HEK293 (cell line): Measurements from ENCODE around the gene CKS1B.

Experiments used
- CTCF ChIP-seq: fragments of 450-650 bp; formaldehyde crosslinking; IDR thresholded peaks from 2 replicates; pipeline ENCODE4 v1.5.1; 2016; ENCODE audit warnings: missing biosample characterization, missing genetic modification characterization
- GLIS2 ChIP-seq: fragments of 450-650 bp; formaldehyde crosslinking; IDR thresholded peaks from 2 replicates; pipeline ENCODE4 v1.5.1; 2016; ENCODE audit warnings: missing biosample characterization, missing genetic modification characterization
- RBAK ChIP-seq: fragments of 450-650 bp; formaldehyde crosslinking; IDR thresholded peaks from 2 replicates; pipeline ENCODE4 v1.5.1; 2016; ENCODE audit warnings: missing biosample characterization, missing genetic modification characterization
- TCF7L2 ChIP-seq: IDR thresholded peaks from 2 replicates; pipeline ENCODE4 v1.6.1; 2011; ENCODE audit warnings: low read depth, mild to moderate bottlenecking, inconsistent platforms, low read length, moderate library complexity, borderline replicate concordance
- ZBTB17 ChIP-seq: fragments of 450-650 bp; formaldehyde crosslinking; IDR thresholded peaks from 2 replicates; pipeline ENCODE4 v1.5.1; 2016; ENCODE audit warnings: missing biosample characterization, missing genetic modification characterization
- ZNF274 ChIP-seq, 2 experiments: fragments of 200-500 bp in 1 of 2; fragments of 450-650 bp in 1 of 2; sonication (Bioruptor generic) in 1 of 2; formaldehyde crosslinking in 1 of 2; IDR thresholded peaks; 2 replicates each; pipeline versions ENCODE4 v1.5.1 to v1.6.1; 2014 to 2016; ENCODE audit warnings: borderline replicate concordance in 1 of 2, inconsistent platforms in 1 of 2, low read length in 1 of 2, missing biosample characterization in 1 of 2, missing genetic modification characterization in 1 of 2
- ZNF311 ChIP-seq: fragments of 450-650 bp; formaldehyde crosslinking; IDR thresholded peaks from 2 replicates; pipeline ENCODE4 v1.5.1; 2017; ENCODE audit warnings: missing biosample characterization, missing genetic modification characterization, borderline replicate concordance
- ZNF416 ChIP-seq: fragments of 450-650 bp; formaldehyde crosslinking; IDR thresholded peaks from 2 replicates; pipeline ENCODE4 v1.5.1; 2016; ENCODE audit warnings: missing biosample characterization, missing genetic modification characterization
- ZNF488 ChIP-seq: fragments of 450-650 bp; formaldehyde crosslinking; IDR thresholded peaks from 2 replicates; pipeline ENCODE4 v1.5.1; 2016; ENCODE audit warnings: missing biosample characterization, missing genetic modification characterization
- ZNF548 ChIP-seq: fragments of 450-650 bp; formaldehyde crosslinking; IDR thresholded peaks from 2 replicates; pipeline ENCODE4 v1.5.1; 2016; ENCODE audit warnings: missing biosample characterization, missing genetic modification characterization
- ZNF629 ChIP-seq: fragments of 450-650 bp; formaldehyde crosslinking; IDR thresholded peaks from 2 replicates; pipeline ENCODE4 v1.5.1; 2017; ENCODE audit warnings: missing biosample characterization, missing genetic modification characterization
- ZNF792 ChIP-seq: fragments of 450-650 bp; formaldehyde crosslinking; IDR thresholded peaks from 2 replicates; pipeline ENCODE4 v1.5.1; 2016; ENCODE audit warnings: missing biosample characterization, missing genetic modification characterization
- TF ChIP-seq, protein P1 (sequence below): fragments of 450-650 bp; formaldehyde crosslinking; optimal IDR thresholded peaks from 2 replicates; pipeline ENCODE3; 2016; ENCODE audit warnings: missing biosample characterization, mild to moderate bottlenecking, missing genetic modification characterization
- TF ChIP-seq, protein P2 (sequence below): fragments of 450-650 bp; formaldehyde crosslinking; conservative IDR thresholded peaks from 2 replicates; pipeline ENCODE4 v1.5.1; 2016; ENCODE audit warnings: low read depth, missing biosample characterization, missing genetic modification characterization

DNA sequence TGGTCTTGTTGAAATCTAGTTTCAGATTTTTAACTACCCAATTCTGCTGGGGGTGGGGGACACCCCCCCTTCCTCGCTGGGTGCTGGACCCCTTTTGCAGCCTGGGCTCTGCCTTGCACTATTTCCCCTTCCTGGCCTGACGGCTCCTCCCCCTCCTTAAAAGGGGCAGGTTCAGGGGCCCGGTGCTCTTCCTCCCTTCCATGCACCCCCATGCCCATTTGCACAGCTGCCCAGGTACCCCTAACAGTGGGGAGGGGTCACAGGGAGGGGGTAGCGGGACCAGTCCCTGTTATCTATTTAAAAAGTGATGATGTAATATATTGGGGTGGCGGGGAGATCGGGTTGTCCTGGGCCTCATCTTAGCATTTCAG is 43.5 kb downstream of the CKS1B start:
- TF ChIP-seq ZNF311 (tag by site-specific recombination) = no peak
- TF ChIP-seq GLIS2 (tag by site-specific recombination) = no peak
- TF ChIP-seq ZNF488 = no peak
- TF ChIP-seq ZBTB17 (tag by site-specific recombination) = no peak
- no peak for TF ChIP-seq CTCF
- TF ChIP-seq ZNF548 = no peak
- TF ChIP-seq, protein P1, sequence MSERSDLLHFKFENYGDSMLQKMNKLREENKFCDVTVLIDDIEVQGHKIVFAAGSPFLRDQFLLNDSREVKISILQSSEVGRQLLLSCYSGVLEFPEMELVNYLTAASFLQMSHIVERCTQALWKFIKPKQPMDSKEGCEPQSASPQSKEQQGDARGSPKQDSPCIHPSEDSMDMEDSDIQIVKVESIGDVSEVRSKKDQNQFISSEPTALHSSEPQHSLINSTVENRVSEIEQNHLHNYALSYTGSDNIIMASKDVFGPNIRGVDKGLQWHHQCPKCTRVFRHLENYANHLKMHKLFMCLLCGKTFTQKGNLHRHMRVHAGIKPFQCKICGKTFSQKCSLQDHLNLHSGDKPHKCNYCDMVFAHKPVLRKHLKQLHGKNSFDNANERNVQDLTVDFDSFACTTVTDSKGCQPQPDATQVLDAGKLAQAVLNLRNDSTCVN (tag by site-specific recombination) = no peak
- TF ChIP-seq, protein P2, sequence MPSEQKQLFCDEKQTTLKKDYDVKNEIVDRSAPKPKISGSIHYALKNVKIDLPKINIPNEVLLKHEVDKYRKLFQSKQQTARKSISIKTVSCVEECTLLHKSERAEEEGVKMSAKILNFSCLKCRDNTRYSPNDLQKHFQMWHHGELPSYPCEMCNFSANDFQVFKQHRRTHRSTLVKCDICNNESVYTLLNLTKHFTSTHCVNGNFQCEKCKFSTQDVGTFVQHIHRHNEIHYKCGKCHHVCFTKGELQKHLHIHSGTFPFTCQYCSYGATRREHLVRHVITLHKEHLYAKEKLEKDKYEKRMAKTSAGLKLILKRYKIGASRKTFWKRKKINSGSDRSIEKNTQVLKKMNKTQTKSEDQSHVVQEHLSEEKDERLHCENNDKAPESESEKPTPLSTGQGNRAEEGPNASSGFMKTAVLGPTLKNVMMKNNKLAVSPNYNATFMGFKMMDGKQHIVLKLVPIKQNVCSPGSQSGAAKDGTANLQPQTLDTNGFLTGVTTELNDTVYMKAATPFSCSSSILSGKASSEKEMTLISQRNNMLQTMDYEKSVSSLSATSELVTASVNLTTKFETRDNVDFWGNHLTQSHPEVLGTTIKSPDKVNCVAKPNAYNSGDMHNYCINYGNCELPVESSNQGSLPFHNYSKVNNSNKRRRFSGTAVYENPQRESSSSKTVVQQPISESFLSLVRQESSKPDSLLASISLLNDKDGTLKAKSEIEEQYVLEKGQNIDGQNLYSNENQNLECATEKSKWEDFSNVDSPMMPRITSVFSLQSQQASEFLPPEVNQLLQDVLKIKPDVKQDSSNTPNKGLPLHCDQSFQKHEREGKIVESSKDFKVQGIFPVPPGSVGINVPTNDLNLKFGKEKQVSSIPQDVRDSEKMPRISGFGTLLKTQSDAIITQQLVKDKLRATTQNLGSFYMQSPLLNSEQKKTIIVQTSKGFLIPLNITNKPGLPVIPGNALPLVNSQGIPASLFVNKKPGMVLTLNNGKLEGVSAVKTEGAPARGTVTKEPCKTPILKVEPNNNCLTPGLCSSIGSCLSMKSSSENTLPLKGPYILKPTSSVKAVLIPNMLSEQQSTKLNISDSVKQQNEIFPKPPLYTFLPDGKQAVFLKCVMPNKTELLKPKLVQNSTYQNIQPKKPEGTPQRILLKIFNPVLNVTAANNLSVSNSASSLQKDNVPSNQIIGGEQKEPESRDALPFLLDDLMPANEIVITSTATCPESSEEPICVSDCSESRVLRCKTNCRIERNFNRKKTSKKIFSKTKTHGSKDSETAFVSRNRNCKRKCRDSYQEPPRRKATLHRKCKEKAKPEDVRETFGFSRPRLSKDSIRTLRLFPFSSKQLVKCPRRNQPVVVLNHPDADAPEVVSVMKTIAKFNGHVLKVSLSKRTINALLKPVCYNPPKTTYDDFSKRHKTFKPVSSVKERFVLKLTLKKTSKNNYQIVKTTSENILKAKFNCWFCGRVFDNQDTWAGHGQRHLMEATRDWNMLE (tag by site-specific recombination) = no peak
- TF ChIP-seq TCF7L2 = no peak
- TF ChIP-seq ZNF629 = no peak
- TF ChIP-seq ZNF416 (tag by site-specific recombination) = no peak
- TF ChIP-seq ZNF792 (tag by site-specific recombination) = no peak
- TF ChIP-seq ZNF274 (IDR thresholded peaks at IDR 0.05; ENCODE audit: low read length) = no peak
- no peak for TF ChIP-seq ZNF274 (tag by site-specific recombination; IDR thresholded peaks at IDR 0.05; ENCODE audit: borderline replicate concordance)
- no peak for TF ChIP-seq RBAK (tag by site-specific recombination)
